ENCODE data around the gene ERGIC1. TPM values are rescaled to one million over a fixed set of nuclear protein-coding genes. Genes with fewer than 3 reads are reported as not detected.
A peak's percentile ranks its signal among the peaks of the same experiment; 100 is the strongest.

Gene ERGIC1
- total and polyA plus RNA-seq, 8 donors = 54.8 to 101 (median 75.6) TPM

GRCh38 chr5:172898843-172899369 is 64.9 kb downstream of the ERGIC1 start:
- WGBS, 2 donors = 97 to 100% methylated on average over 7 of the region's 7 CpGs
- peaks cover 21 to 33% (median 30%) of the 10 kb centered on the region in 3 donors for H3K4me1 ChIP-seq
- intact Hi-C loops (cut with DNase I) = no loop called here
- peak overlapping the region in 2 of 4 donors; percentile 23 to 73 for H3K27ac ChIP-seq
- H3K36me3 ChIP-seq = peaks cover 0 to 23% (median 4%) of the 10 kb centered on the region in 3 donors
- no peak overlapping the region for H3K4me3 ChIP-seq
- ATAC-seq (no peak), FAIRE-seq (no peak), DNase-seq (peak in 1 of 6 donors; percentile 44)
- no peaks in the 10 kb centered on the region for H3K9me3 ChIP-seq
- TF ChIP-seq CTCF (IDR thresholded peaks at IDR 0.05) = no peak
- H3K27me3 ChIP-seq = no peaks in the 10 kb centered on the region

DNA sequence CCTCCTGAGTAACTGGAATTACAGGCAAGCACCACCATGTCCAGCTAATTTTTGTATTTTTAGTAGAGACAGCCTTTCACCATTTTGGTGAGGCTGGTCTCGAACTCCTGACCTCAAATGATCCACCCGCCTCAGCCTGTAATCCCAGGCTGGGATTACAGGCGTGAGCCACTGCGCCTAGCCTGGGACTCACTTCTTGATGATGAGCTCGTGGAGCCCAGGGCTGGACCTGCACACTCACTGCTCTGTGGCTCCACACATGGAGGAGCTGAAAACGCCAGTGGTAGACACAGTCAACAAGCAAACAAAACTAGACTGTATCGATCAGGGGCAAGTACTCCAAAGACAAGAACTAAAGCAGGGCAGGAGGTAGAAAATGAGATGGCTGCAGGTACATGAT is 65.4 kb downstream of the ERGIC1 start:
- Histone ChIP-seq H3K4me3 (no peak overlapping the region), H3K27me3 (no peaks in the 10 kb centered on the region), H3K36me3 (peaks cover 0 to 23% (median 4%) of the 10 kb centered on the region in 3 donors), H3K9me3 (no peaks in the 10 kb centered on the region), H3K4me1 (peaks cover 27 to 38% (median 35%) of the 10 kb centered on the region in 3 donors), H3K27ac (peak overlapping the region in 1 of 4 donors; percentile 23)
- 92 to 95% methylated on average over 7 of the region's 7 CpGs for WGBS, 2 donors
- ATAC-seq = no peak
- DNase-seq = peak in 1 of 6 donors; percentile 19
- intact Hi-C loops (cut with DNase I) = no loop called here
- no peak for TF ChIP-seq CTCF (IDR thresholded peaks at IDR 0.05)
- no peak for FAIRE-seq

DNA sequence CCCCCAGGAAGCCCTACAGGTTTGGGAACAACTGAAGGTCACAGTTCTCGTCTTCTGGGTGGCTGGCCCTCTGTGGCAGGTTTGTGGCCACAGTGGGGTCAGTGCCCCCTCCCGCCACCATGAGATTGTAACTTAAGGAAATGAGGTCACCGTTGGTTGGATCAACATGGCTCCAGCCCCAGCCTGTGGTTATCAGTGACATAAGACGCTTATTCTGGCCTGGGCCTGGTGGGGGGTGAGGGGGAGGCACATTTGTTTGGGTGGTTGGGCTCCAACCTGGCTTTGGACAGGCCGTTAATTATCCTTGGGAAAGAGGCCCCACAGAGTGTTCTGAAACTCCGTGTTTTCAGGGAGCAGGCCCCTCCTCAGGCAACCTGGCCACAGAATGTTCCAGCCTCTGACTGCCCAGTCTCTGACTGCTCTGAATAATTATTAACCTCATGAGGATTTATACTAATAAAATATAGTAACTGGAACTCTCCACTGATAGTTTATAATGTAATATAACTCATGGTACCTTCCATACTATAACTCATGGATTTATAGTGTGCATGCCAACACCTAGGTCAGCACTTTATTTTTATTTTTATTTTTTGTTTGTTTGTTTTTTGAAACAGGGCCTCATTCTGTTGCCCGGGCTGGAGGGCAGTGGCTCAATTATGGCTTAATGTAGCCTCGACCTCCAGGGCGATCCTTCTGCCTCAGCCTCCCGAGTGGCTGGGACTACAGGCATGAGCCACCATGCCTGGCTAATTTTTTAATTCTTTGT is 67.1 kb downstream of the ERGIC1 start:
- FAIRE-seq = no peak
- no peak overlapping the region for H3K4me3 ChIP-seq
- H3K4me1 ChIP-seq = peaks cover 29 to 52% (median 45%) of the 10 kb centered on the region in 3 donors
- TF ChIP-seq CTCF (IDR thresholded peaks at IDR 0.05) = no peak
- no peaks in the 10 kb centered on the region for H3K9me3 ChIP-seq
- peak overlapping the region; percentile 86 to 100 (median 99) for H3K27ac ChIP-seq
- 39 to 49% methylated on average over 10 of the region's 10 CpGs for WGBS, 2 donors
- intact Hi-C loops (cut with DNase I) = loop anchor here in 1 of 3 donors (10.0 kb wide), 1 partner anchor 126 kb away; the partner anchor contains the start of gene DUSP1
- no peaks in the 10 kb centered on the region for H3K27me3 ChIP-seq
- peaks cover 0 to 23% (median 4%) of the 10 kb centered on the region in 3 donors for H3K36me3 ChIP-seq
- peak; percentile 21 to 64 (median 40) for ATAC-seq
- peak; percentile 69 to 92 (median 91) for DNase-seq

DNA sequence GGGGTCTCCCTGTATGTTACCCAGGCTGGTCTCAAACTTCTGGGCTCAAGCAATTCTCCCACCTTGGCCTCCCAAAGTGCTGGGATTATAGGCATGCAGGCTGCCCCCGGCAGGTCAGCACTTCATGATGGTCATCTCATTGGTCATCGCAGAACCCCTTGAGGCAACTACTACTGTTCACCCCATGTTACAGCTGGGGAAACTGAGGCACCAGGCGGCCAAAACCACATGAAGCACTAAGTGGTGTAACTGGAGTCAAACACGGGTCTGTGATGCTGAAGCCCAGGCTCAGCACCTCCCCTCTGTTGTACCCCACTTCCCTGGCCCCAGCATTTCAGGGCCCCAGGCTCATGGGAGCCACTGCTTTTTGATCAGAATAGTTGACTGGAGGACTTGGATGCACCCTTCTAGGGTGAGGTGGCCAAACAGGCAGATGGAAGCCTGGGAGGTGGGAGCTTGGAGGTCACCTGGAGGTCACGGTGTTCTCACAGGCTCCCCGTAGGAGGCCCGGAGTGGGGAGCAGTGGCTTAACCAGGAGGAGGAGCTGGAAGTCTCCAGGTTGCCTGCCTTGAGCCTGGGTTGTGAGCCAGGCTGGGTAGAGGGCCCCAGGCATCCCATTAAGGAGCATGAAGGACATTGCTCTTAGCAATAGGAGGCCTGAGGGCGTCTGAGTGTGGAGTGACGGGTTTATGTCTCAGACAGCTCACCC is 67.9 kb downstream of the ERGIC1 start:
- Histone ChIP-seq H3K27ac (peak overlapping the region; percentile 86 to 100 (median 99)), H3K36me3 (peaks cover 0 to 23% (median 4%) of the 10 kb centered on the region in 3 donors), H3K4me1 (peaks cover 29 to 52% (median 45%) of the 10 kb centered on the region in 3 donors), H3K27me3 (no peaks in the 10 kb centered on the region), H3K9me3 (no peaks in the 10 kb centered on the region), H3K4me3 (no peak overlapping the region)
- FAIRE-seq = no peak
- intact Hi-C loops (cut with DNase I) = loop anchor here in 1 of 3 donors (10.0 kb wide), 1 partner anchor 127 kb away; the partner anchor contains the start of gene DUSP1
- peak in 1 of 6 donors; percentile 69 for DNase-seq
- WGBS, 2 donors = 77 to 86% methylated on average over 9 of the region's 9 CpGs
- TF ChIP-seq CTCF (IDR thresholded peaks at IDR 0.05) = no peak
- no peak for ATAC-seq
